SH-SY5Y (cell line): ENCODE measurements around the gene RPP21.

ENCODE experiments used
- GATA2 ChIP-seq: IDR thresholded peaks from 2 replicates; pipeline ENCODE4 v1.6.1; 2011; ENCODE audit warnings: mild to moderate bottlenecking, low read depth, low read length
- GATA3 ChIP-seq: IDR thresholded peaks from 2 replicates; pipeline ENCODE4 v1.6.1; 2011; ENCODE audit warnings: low read depth, mild to moderate bottlenecking, low read length, moderate library complexity

- no peak for TF ChIP-seq GATA3
- TF ChIP-seq GATA2 = no peak
Measured at GRCh38 chr6:30363459-30363858, 18.5 kb downstream of the RPP21 start.
